Small intestine (tissue), 7 donors: ENCODE results near the gene STARD13. TPM values are rescaled to one million over a fixed set of nuclear protein-coding genes. Genes with fewer than 3 reads are reported as not detected.
"Not testable (repeated sequence)": the region's sequence is repeated elsewhere in the genome, so short reads cannot be mapped to it uniquely, and the experiment has no call there.

Source experiments
- DNase-seq, 2 donors: peaks; one replicate each; pipeline versions ENCODE4 v3.0.0 to v3.0.0-alpha.2; 2013
- FAIRE-seq: peaks from 2 replicates; lab custom pipeline; 2012; peaks lifted over from hg19 to GRCh38; lab: Jason Lieb, UNC
- H3K27ac ChIP-seq, 3 donors: one replicate each; pipeline ENCODE4 v1.5.1; 2013; ENCODE audit warnings: low read length in 2 of 3, mild to moderate bottlenecking in 2 of 3, control low read depth in 1 of 3, inconsistent platforms in 1 of 3, low read depth in 1 of 3, moderate library complexity in 1 of 3
- H3K27me3 ChIP-seq, 3 donors: one replicate each; pipeline ENCODE4 v1.6.1; 2013; ENCODE audit warnings: low read length in 3 of 3, inconsistent platforms in 1 of 3; ENCODE audit not compliant: control insufficient read depth in 3 of 3, insufficient read depth in 3 of 3
- H3K36me3 ChIP-seq, 3 donors: one replicate each; pipeline ENCODE4 v1.6.1; 2013; ENCODE audit warnings: low read length in 3 of 3, inconsistent platforms in 1 of 3, low read depth in 1 of 3, mild to moderate bottlenecking in 1 of 3, moderate library complexity in 1 of 3; ENCODE audit not compliant: control insufficient read depth in 3 of 3, insufficient read depth in 2 of 3
- H3K4me1 ChIP-seq, 3 donors: one replicate each; pipeline ENCODE4 v1.6.1; 2013; ENCODE audit warnings: low read length in 2 of 3, inconsistent platforms in 1 of 3, low read depth in 1 of 3, mild to moderate bottlenecking in 1 of 3, moderate library complexity in 1 of 3; ENCODE audit not compliant: control insufficient read depth in 3 of 3, insufficient read depth in 2 of 3
- H3K4me3 ChIP-seq, 3 donors: one replicate each; pipeline ENCODE4 v1.5.1; 2013; ENCODE audit warnings: low read length in 3 of 3, control low read depth in 1 of 3, inconsistent platforms in 1 of 3, low read depth in 1 of 3, mild to moderate bottlenecking in 1 of 3, moderate library complexity in 1 of 3
- H3K9me3 ChIP-seq, 2 donors: one replicate each; pipeline ENCODE4 v1.6.1; 2013; ENCODE audit warnings: low read depth in 1 of 2, low read length in 1 of 2; ENCODE audit not compliant: control insufficient read depth in 2 of 2, insufficient read depth in 1 of 2
- WGBS, 3 donors: extraction: QIAGEN DNeasy Blood & Tissue Kit; methylation state at CpG; one replicate each; pipeline ENCODE4 v1.1.7; 2013; 5-methylcytosine and 5-hydroxymethylcytosine counted together
- polyA plus RNA-seq, 4 donors: library from polyadenylated mRNA; stranded (reverse) in 3 of 4; unstranded in 1 of 4; fragments of 200-250 nt in 3 of 4; fragments of 120-200 nt in 1 of 4; gene quantifications; one replicate each; pipeline versions ENCODE4 v1.2.1 to v1.2.3, GENCODE V29; 2013
- donor health status: healthy with polysubstance abuse.
- donor health status: control.
- donor health status: control.
- donor health status: Bipolar disorder and iron deficiency.
- donor health status: healthy.

The STARD13 gene
- polyA plus RNA-seq, 4 donors: 2.2 to 15.3 (median 5.0) TPM

GRCh38 chr13:33172400-33172799, 113.2 kb downstream of the STARD13 start:
- Histone ChIP-seq H3K27me3 (no peaks in the 10 kb centered on the region), H3K36me3 (peaks cover 0 to 3% (median 0%) of the 10 kb centered on the region in 3 donors), H3K4me1 (peaks cover 0 to 9% (median 6%) of the 10 kb centered on the region in 3 donors), H3K4me3 (no peak overlapping the region), H3K27ac (no peak overlapping the region), H3K9me3 (no peaks in the 10 kb centered on the region)
- no peak for FAIRE-seq
- DNase-seq: no peak
- WGBS, 3 donors: 90 to 97% (median 96%) methylated on average over 2 of the region's 2 CpGs

GRCh38 chr13:33169273-33169980, 116.1 kb downstream of the STARD13 start:
- Histone ChIP-seq H3K4me3 (no peak overlapping the region), H3K4me1 (peaks cover 0 to 9% (median 6%) of the 10 kb centered on the region in 3 donors), H3K27ac (no peak overlapping the region), H3K36me3 (peaks cover 0 to 14% (median 0%) of the 10 kb centered on the region in 3 donors), H3K27me3 (no peaks in the 10 kb centered on the region), H3K9me3 (no peaks in the 10 kb centered on the region)
- no peak for DNase-seq
- no peak for FAIRE-seq
- WGBS, 3 donors: 85 to 89% (median 88%) methylated on average over 6 of the region's 6 CpGs

- 63 to 79% (median 65%) methylated on average over 5 of the region's 5 CpGs for WGBS, 3 donors
- no peak overlapping the region for H3K4me3 ChIP-seq
- no peaks in the 10 kb centered on the region for H3K27me3 ChIP-seq
- peak overlapping the region in 1 of 3 donors; percentile 10 for H3K27ac ChIP-seq
- peaks cover 0 to 9% (median 6%) of the 10 kb centered on the region in 3 donors for H3K4me1 ChIP-seq
- DNase-seq: no peak
- peaks cover 0 to 14% (median 0%) of the 10 kb centered on the region in 3 donors for H3K36me3 ChIP-seq
- H3K9me3 ChIP-seq: no peaks in the 10 kb centered on the region
- no peak for FAIRE-seq
These were observed 117.1 kb downstream of the STARD13 start for GRCh38 chr13:33168321-33168960.

GRCh38 chr13:33167491-33167890, 118.1 kb downstream of the STARD13 start:
- 89 to 91% (median 91%) methylated on average over 12 of the region's 12 CpGs for WGBS, 3 donors
- no peak overlapping the region for H3K27ac ChIP-seq
- DNase-seq (no peak), FAIRE-seq (no peak)
- H3K4me1 ChIP-seq: peaks cover 0 to 9% (median 6%) of the 10 kb centered on the region in 3 donors
- H3K36me3 ChIP-seq: peaks cover 0 to 17% (median 0%) of the 10 kb centered on the region in 3 donors
- H3K9me3 ChIP-seq: peaks cover 0 to 6% of the 10 kb centered on the region in 2 donors
- H3K4me3 ChIP-seq: no peak overlapping the region
- H3K27me3 ChIP-seq: no peaks in the 10 kb centered on the region

- DNase-seq (no peak), FAIRE-seq (no peak)
- H3K9me3 ChIP-seq: peaks cover 0 to 6% of the 10 kb centered on the region in 2 donors
- H3K27ac ChIP-seq: no peak overlapping the region
- H3K4me1 ChIP-seq: peaks cover 0 to 9% (median 6%) of the 10 kb centered on the region in 3 donors
- 89 to 91% (median 90%) methylated on average over 2 of the region's 2 CpGs for WGBS, 3 donors
- no peak overlapping the region for H3K4me3 ChIP-seq
- H3K36me3 ChIP-seq: peaks cover 0 to 21% (median 0%) of the 10 kb centered on the region in 3 donors
- no peaks in the 10 kb centered on the region for H3K27me3 ChIP-seq
These were observed 119.8 kb downstream of the STARD13 start for GRCh38 chr13:33165787-33166186.

GRCh38 chr13:33164331-33164730, 121.2 kb downstream of the STARD13 start:
- no peaks in the 10 kb centered on the region for H3K27me3 ChIP-seq
- H3K36me3 ChIP-seq: peaks cover 0 to 18% (median 0%) of the 10 kb centered on the region in 3 donors
- no peak for DNase-seq
- peaks cover 0 to 9% (median 6%) of the 10 kb centered on the region in 3 donors for H3K4me1 ChIP-seq
- H3K27ac ChIP-seq: no peak overlapping the region
- 98 to 100% (median 99%) methylated on average over 2 of the region's 2 CpGs for WGBS, 3 donors
- no peak for FAIRE-seq
- peaks cover 0 to 6% of the 10 kb centered on the region in 2 donors for H3K9me3 ChIP-seq
- H3K4me3 ChIP-seq: no peak overlapping the region

- WGBS, 3 donors: 90 to 98% (median 93%) methylated on average over 2 of the region's 2 CpGs
- not testable (repeated sequence) for FAIRE-seq, H3K4me3 ChIP-seq
These were observed 122.8 kb downstream of the STARD13 start for GRCh38 chr13:33162725-33163124.

GRCh38 chr13:33158816-33159215, 126.7 kb downstream of the STARD13 start:
- no peak for DNase-seq
- FAIRE-seq: no peak
- Histone ChIP-seq H3K36me3 (peaks cover 0 to 20% (median 0%) of the 10 kb centered on the region in 3 donors), H3K9me3 (peaks cover 0 to 6% of the 10 kb centered on the region in 2 donors), H3K27ac (no peak overlapping the region), H3K4me3 (no peak overlapping the region), H3K27me3 (no peaks in the 10 kb centered on the region), H3K4me1 (peaks cover 0 to 3% (median 0%) of the 10 kb centered on the region in 3 donors)
- WGBS, 3 donors: 93 to 96% (median 96%) methylated on average over 8 of the region's 8 CpGs

More at GRCh38 chr13:33162725-33163124, 122.8 kb downstream of the STARD13 start:
- H3K27me3 ChIP-seq, H3K4me1 ChIP-seq, H3K27ac ChIP-seq, H3K9me3 ChIP-seq, DNase-seq: not testable (repeated sequence)
- H3K36me3 ChIP-seq: peaks cover 0 to 23% (median 0%) of the 10 kb centered on the region in 3 donors
